Fibroblast of pulmonary artery (primary cell): Measurements from ENCODE around the gene CCDC78.

Source experiments
- DNase-seq: peaks from one replicate; pipeline ENCODE4 v3.0.0-alpha.2; 2010; ENCODE audit warnings: low read depth
- H3K4me3 ChIP-seq: replicated peaks from 2 replicates; pipeline ENCODE4 v1.5.1; 2011; ENCODE audit warnings: low read depth, mild to moderate bottlenecking, control low read depth, low read length, moderate library complexity
- CTCF ChIP-seq: IDR thresholded peaks from 2 replicates; pipeline ENCODE4 v1.5.1; 2011; ENCODE audit warnings: mild to moderate bottlenecking, control low read depth, low read length, inconsistent platforms; ENCODE audit errors: missing control alignments

CCDC78 gene

GRCh38 chr16:684961-685696 is 41.1 kb downstream of the CCDC78 start:
- H3K4me3 ChIP-seq: no peak overlapping the region
- DNase-seq: no peak
- TF ChIP-seq CTCF: no peak

GRCh38 chr16:684071-684794 is 42.0 kb downstream of the CCDC78 start, which contains the start of gene JMJD8:
TSS of gene JMJD8 (minus strand) at chr16:684334. CDS start at chr16:684319, 15 bp downstream.
- TF ChIP-seq CTCF: no peak
- peak; percentile 95 for DNase-seq
- peak within 1 kb of the TSS; percentile 57 for H3K4me3 ChIP-seq

- no peak for TF ChIP-seq CTCF
- no peak for DNase-seq
- peak overlapping the region; percentile 57 for H3K4me3 ChIP-seq
Observed at GRCh38 chr16:683396-684070, 42.7 kb downstream of the CCDC78 start.

GRCh38 chr16:682493-683395 is 43.5 kb downstream of the CCDC78 start:
- no peak for TF ChIP-seq CTCF
- H3K4me3 ChIP-seq: peak overlapping the region; percentile 57

GRCh38 chr16:681746-682427 is 44.4 kb downstream of the CCDC78 start:
- peak overlapping the region; percentile 77 for H3K4me3 ChIP-seq
- no peak for TF ChIP-seq CTCF
- DNase-seq: no peak

More at GRCh38 chr16:682493-683395, 43.5 kb downstream of the CCDC78 start:
- no peak for DNase-seq
